H9 (cell line): Measurements from ENCODE around the gene C1QL4. TPM values are rescaled to one million over a fixed set of nuclear protein-coding genes. Genes with fewer than 3 reads are reported as not detected.

Experiments
- DNase-seq: peaks from one replicate; pipeline ENCODE4 v3.0.0-alpha.2; 2017
- H2AFZ ChIP-seq: one replicate; pipeline ENCODE4 v1.6.1; 2013; ENCODE audit warnings: mild to moderate bottlenecking, low read length, control low read depth, moderate library complexity
- H2AK5ac ChIP-seq: 2 replicates; pipeline ENCODE4 v1.6.1; 2013; ENCODE audit warnings: low read length, control low read depth, mixed read lengths; ENCODE audit not compliant: insufficient read length
- H2BK120ac ChIP-seq: one replicate; pipeline ENCODE4 v1.6.1; 2013; ENCODE audit warnings: low read depth, mild to moderate bottlenecking, low read length, control low read depth, inconsistent platforms; ENCODE audit not compliant: poor library complexity, severe bottlenecking
- H2BK12ac ChIP-seq: 2 replicates; pipeline ENCODE4 v1.6.1; 2013; ENCODE audit warnings: low read length, control low read depth, mixed read lengths, low read depth; ENCODE audit not compliant: insufficient read length
- H2BK15ac ChIP-seq: 2 replicates; pipeline ENCODE4 v1.6.1; 2013; ENCODE audit warnings: low read depth, low read length, control low read depth
- H2BK20ac ChIP-seq: one replicate; pipeline ENCODE4 v1.6.1; 2013; ENCODE audit warnings: low read depth, mild to moderate bottlenecking, low read length, control low read depth, inconsistent platforms; ENCODE audit not compliant: poor library complexity, severe bottlenecking
- H2BK5ac ChIP-seq: 2 replicates; pipeline ENCODE4 v1.6.1; 2013; ENCODE audit warnings: low read length, control low read depth, mixed read lengths; ENCODE audit not compliant: insufficient read length
- H3K14ac ChIP-seq: 2 replicates; pipeline ENCODE4 v1.6.1; 2013; ENCODE audit warnings: low read length, control low read depth; ENCODE audit not compliant: insufficient read depth
- H3K18ac ChIP-seq: 2 replicates; pipeline ENCODE4 v1.6.1; 2013; ENCODE audit warnings: low read depth, mild to moderate bottlenecking, mixed read lengths, low read length, control low read depth; ENCODE audit not compliant: insufficient read length
- H3K23ac ChIP-seq: 2 replicates; pipeline ENCODE4 v1.6.1; 2013; ENCODE audit warnings: low read length, control low read depth, mixed read lengths, low read depth; ENCODE audit not compliant: insufficient read length
- H3K23me2 ChIP-seq: 2 replicates; pipeline ENCODE4 v1.6.1; 2013; ENCODE audit warnings: low read depth, mild to moderate bottlenecking, mixed read lengths, low read length, control low read depth; ENCODE audit not compliant: insufficient read length, poor library complexity, severe bottlenecking
- H3K27ac ChIP-seq: 2 replicates; pipeline ENCODE4 v1.5.1; 2013; ENCODE audit warnings: low read length, control low read depth, mixed read lengths, low read depth; ENCODE audit not compliant: insufficient read length
- H3K27me3 ChIP-seq: 2 replicates; pipeline ENCODE4 v1.6.1; 2013; ENCODE audit warnings: low read length, control low read depth, inconsistent platforms; ENCODE audit not compliant: insufficient read depth
- H3K4ac ChIP-seq: 2 replicates; pipeline ENCODE4 v1.6.1; 2013; ENCODE audit warnings: low read depth, mild to moderate bottlenecking, control low read depth, inconsistent platforms, low read length, moderate library complexity
- H3K4me1 ChIP-seq: 2 replicates; pipeline ENCODE4 v1.6.1; 2013; ENCODE audit warnings: low read length, control low read depth, inconsistent platforms; ENCODE audit not compliant: insufficient read depth
- H3K4me2 ChIP-seq: 2 replicates; pipeline ENCODE4 v1.6.1; 2013; ENCODE audit warnings: low read length, control low read depth, mixed read lengths; ENCODE audit not compliant: insufficient read length, insufficient read depth
- H3K56ac ChIP-seq: 2 replicates; pipeline ENCODE4 v1.6.1; 2013; ENCODE audit warnings: low read depth, mild to moderate bottlenecking, mixed read lengths, low read length, control low read depth; ENCODE audit not compliant: insufficient read length
- H3K79me1 ChIP-seq: 2 replicates; pipeline ENCODE4 v1.6.1; 2013; ENCODE audit warnings: low read depth, mild to moderate bottlenecking, moderate library complexity, low read length, control low read depth, inconsistent platforms; ENCODE audit not compliant: insufficient read depth, poor library complexity, severe bottlenecking
- H3K79me2 ChIP-seq: 2 replicates; pipeline ENCODE4 v1.6.1; 2013; ENCODE audit warnings: low read length, control low read depth, inconsistent platforms; ENCODE audit not compliant: insufficient read depth
- H3K9ac ChIP-seq: 2 replicates; pipeline ENCODE4 v1.6.1; 2013; ENCODE audit warnings: low read length, control low read depth, mixed read lengths; ENCODE audit not compliant: insufficient read length; ENCODE audit errors: extremely low read depth
- H3K9me3 ChIP-seq: one replicate; pipeline ENCODE4 v1.6.1; 2013; ENCODE audit warnings: low read depth, low read length, inconsistent platforms; ENCODE audit not compliant: control insufficient read depth
- H3T11ph ChIP-seq: one replicate; pipeline ENCODE4 v1.6.1; 2013; ENCODE audit warnings: mild to moderate bottlenecking, low read length, control low read depth, inconsistent platforms
- H4K20me1 ChIP-seq: one replicate; pipeline ENCODE4 v1.6.1; 2013; ENCODE audit not compliant: control insufficient read depth, insufficient read length, insufficient read depth
- H4K5ac ChIP-seq: 2 replicates; pipeline ENCODE4 v1.6.1; 2013; ENCODE audit warnings: low read depth, mild to moderate bottlenecking, mixed read lengths, low read length, control low read depth; ENCODE audit not compliant: insufficient read length
- H4K8ac ChIP-seq: replicated peaks from 2 replicates; pipeline ENCODE4 v1.6.1; 2013; ENCODE audit warnings: low read length, control low read depth, mixed read lengths, low read depth; ENCODE audit not compliant: insufficient read length
- H4K91ac ChIP-seq: 2 replicates; pipeline ENCODE4 v1.6.1; 2013; ENCODE audit warnings: low read depth, mild to moderate bottlenecking, moderate library complexity, mixed read lengths, low read length, control low read depth; ENCODE audit not compliant: insufficient read length
- H3K27ac Mint-ChIP-seq, 3 experiments: 2 replicates in 2 of 3; 3 replicates in 1 of 3; pipeline ENCODE4 v1.8.0; 2020 to 2021; ENCODE audit warnings: mixed read lengths in 3 of 3, mild to moderate bottlenecking in 1 of 3, moderate library complexity in 1 of 3
- H3K27me3 Mint-ChIP-seq: 2 replicates; pipeline ENCODE4 v1.8.0; 2021; ENCODE audit warnings: low read depth, mild to moderate bottlenecking, moderate library complexity, mixed read lengths
- H3K36me3 Mint-ChIP-seq, 3 experiments: 2 replicates in 2 of 3; 3 replicates in 1 of 3; pipeline ENCODE4 v1.8.0; 2020 to 2021; ENCODE audit warnings: low read depth in 3 of 3, mixed read lengths in 3 of 3; ENCODE audit not compliant: insufficient read depth in 1 of 3
- H3K4me1 Mint-ChIP-seq, 2 experiments: 2 replicates each; pipeline ENCODE4 v1.8.0; 2020; ENCODE audit warnings: mixed read lengths in 2 of 2
- H3K4me3 Mint-ChIP-seq, 2 experiments: 2 replicates in 1 of 2; 3 replicates in 1 of 2; pipeline ENCODE4 v1.8.0; 2020 to 2021; ENCODE audit warnings: mild to moderate bottlenecking in 2 of 2, mixed read lengths in 2 of 2, moderate library complexity in 1 of 2
- H3K9me3 Mint-ChIP-seq, 2 experiments: 2 replicates in 1 of 2; 3 replicates in 1 of 2; pipeline ENCODE4 v1.8.0; 2020; ENCODE audit warnings: mild to moderate bottlenecking in 2 of 2, mixed read lengths in 2 of 2, moderate library complexity in 1 of 2
- WGBS: extraction: QIAGEN DNeasy Blood & Tissue Kit; methylation state at CpG from one replicate; pipeline ENCODE4 v1.1.7; 2013; ENCODE audit warnings: missing lambda C conversion rate, low lambda C conversion rate, mixed read lengths; ENCODE audit not compliant: insufficient read length; ENCODE audit errors: extremely low coverage; 5-methylcytosine and 5-hydroxymethylcytosine counted together
- total RNA-seq: library from RNA; stranded (reverse); gene quantifications from 2 replicates; pipeline ENCODE4 v1.2.1, GENCODE V29; 2021
- TF ChIP-seq, protein P1 (sequence below): fragments of 200-600 bp; sonication (generic); conservative IDR thresholded peaks from 3 replicates; pipeline ENCODE4 v1.8.0; 2021; ENCODE audit warnings: antibody characterized with exemption, mild to moderate bottlenecking

Gene C1QL4
- total RNA-seq, 1 experiment from 2014 or later: 1.9 TPM

DNA sequence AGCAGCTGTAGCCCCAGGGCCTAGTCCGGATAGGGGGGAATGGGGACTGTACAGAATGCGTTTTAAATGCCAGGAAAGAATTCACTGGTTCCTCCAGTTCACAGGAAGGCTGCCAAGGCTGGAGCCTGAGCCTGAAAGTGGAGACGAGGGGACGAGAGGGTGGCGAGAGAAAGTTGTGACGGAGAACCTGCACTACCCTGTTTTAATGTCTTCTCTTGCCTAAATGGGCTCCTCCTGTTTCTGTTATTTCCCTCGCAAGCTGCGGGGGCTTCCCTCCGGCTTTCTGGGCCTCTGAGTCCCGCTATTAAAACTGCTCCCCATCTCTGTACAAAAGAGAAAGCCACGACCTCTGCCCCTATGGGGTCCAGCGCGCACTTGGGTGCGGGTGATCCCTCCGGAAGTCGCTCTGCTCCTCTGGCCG, 4.5 kb downstream of the C1QL4 start:
- peaks cover 9% of the 10 kb centered on the region for H3K23me2 ChIP-seq
- WGBS: no CpG with 5 or more reads among the region's 17 CpGs
- H2BK120ac ChIP-seq: no peak overlapping the region
- no peak overlapping the region for H2BK12ac ChIP-seq
- no peak overlapping the region for H3K27ac ChIP-seq
- Mint-ChIP-seq H3K27me3 (peaks cover 50% of the 10 kb centered on the region), H3K27ac (no peak overlapping the region), H3K4me3 (peak overlapping the region in 1 of 2 experiments; percentile 75; a peak in 2 of 5 replicates), H3K36me3 (peaks cover 11 to 33% (median 33%) of the 10 kb centered on the region in 3 experiments; a peak in 6 of 7 replicates), H3K4me1 (peaks cover 3 to 8% of the 10 kb centered on the region in 2 experiments), H3K9me3 (peaks cover 0 to 3% of the 10 kb centered on the region in 2 experiments; a peak in 1 of 5 replicates)
- H2BK20ac ChIP-seq: no peak overlapping the region
- no peaks in the 10 kb centered on the region for H3K79me2 ChIP-seq
- no peaks in the 10 kb centered on the region for H3K9me3 ChIP-seq
- no peaks in the 10 kb centered on the region for H4K20me1 ChIP-seq
- no peak overlapping the region for H3K4me2 ChIP-seq
- H2BK15ac ChIP-seq: no peak overlapping the region
- H3K23ac ChIP-seq: no peak overlapping the region
- no peak for DNase-seq
- H2AK5ac ChIP-seq: no peak overlapping the region
- H3K79me1 ChIP-seq: no peaks in the 10 kb centered on the region
- H3K14ac ChIP-seq: no peak overlapping the region
- H3K18ac ChIP-seq: no peak overlapping the region
- no peak overlapping the region for H3K9ac ChIP-seq
- no peak overlapping the region for H4K8ac ChIP-seq
- no peak overlapping the region for H3K4ac ChIP-seq
- H2AFZ ChIP-seq: no peak overlapping the region
- H3K4me1 ChIP-seq: no peaks in the 10 kb centered on the region
- TF ChIP-seq, protein P1, sequence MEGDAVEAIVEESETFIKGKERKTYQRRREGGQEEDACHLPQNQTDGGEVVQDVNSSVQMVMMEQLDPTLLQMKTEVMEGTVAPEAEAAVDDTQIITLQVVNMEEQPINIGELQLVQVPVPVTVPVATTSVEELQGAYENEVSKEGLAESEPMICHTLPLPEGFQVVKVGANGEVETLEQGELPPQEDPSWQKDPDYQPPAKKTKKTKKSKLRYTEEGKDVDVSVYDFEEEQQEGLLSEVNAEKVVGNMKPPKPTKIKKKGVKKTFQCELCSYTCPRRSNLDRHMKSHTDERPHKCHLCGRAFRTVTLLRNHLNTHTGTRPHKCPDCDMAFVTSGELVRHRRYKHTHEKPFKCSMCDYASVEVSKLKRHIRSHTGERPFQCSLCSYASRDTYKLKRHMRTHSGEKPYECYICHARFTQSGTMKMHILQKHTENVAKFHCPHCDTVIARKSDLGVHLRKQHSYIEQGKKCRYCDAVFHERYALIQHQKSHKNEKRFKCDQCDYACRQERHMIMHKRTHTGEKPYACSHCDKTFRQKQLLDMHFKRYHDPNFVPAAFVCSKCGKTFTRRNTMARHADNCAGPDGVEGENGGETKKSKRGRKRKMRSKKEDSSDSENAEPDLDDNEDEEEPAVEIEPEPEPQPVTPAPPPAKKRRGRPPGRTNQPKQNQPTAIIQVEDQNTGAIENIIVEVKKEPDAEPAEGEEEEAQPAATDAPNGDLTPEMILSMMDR: no peak
- H3T11ph ChIP-seq: no peak overlapping the region
- H4K5ac ChIP-seq: no peak overlapping the region
- H4K91ac ChIP-seq: no peak overlapping the region
- no peak overlapping the region for H3K56ac ChIP-seq
- peaks cover 28% of the 10 kb centered on the region; the same call in 1 of the 2 replicates for H3K27me3 ChIP-seq
- no peak overlapping the region for H2BK5ac ChIP-seq
